Fibroblast of lung (primary cell): ENCODE data around the gene DYNLT3.

Experiments
- CTCF ChIP-seq, 2 donors: IDR thresholded peaks in 1 of 2; conservative IDR thresholded peaks in 1 of 2; 1 replicate in 1 of 2; 2 replicates in 1 of 2; pipeline ENCODE4 v1.5.1; 2011 to 2012; ENCODE audit warnings: low read length in 2 of 2, control low read depth in 1 of 2, inconsistent platforms in 1 of 2, low read depth in 1 of 2, mild to moderate bottlenecking in 1 of 2
- EZH2 ChIP-seq: IDR thresholded peaks from 2 replicates; pipeline ENCODE4 v1.5.1; 2012; ENCODE audit warnings: low read length, control low read depth, mild to moderate bottlenecking; ENCODE audit errors: missing control alignments

DNA sequence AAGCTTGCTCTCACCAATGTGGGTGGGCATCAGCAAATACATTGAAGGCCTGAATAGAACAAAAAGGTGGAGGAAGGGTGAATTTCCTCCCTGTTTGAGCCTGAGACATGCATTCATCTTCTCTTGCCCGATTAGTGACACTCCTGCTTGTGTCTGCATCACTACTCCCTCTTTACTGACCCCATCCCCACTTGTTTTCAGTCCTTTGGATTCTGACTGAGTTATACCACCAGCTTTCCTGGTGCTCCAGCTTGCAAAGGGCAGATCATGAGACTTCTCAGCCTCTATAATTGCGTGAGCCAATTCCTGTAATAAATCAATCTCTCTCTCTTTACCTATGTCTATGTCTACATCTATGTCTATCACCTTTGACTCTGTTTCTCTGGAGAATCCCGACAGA lies 47.4 kb upstream of the DYNLT3 start:
- no peak for TF ChIP-seq CTCF (conservative IDR thresholded peaks at IDR 0.05 in 1 of 2, IDR thresholded peaks at IDR 0.05 in 1 of 2; ENCODE audit: low read depth in 1 of 2, low read length in 2 of 2)
- TF ChIP-seq EZH2: no peak
